HepG2 (cell line): ENCODE measurements around the gene MAPK11. TPM values are rescaled to one million over a fixed set of nuclear protein-coding genes. Genes with fewer than 3 reads are reported as not detected.

ENCODE experiments used
- ATAC-seq: fragments of 200-7000 bp; cut with Tn5 transposase; 3 replicates; pipeline ENCODE4 v1.9.1; 2020; ENCODE audit warnings: mild to moderate bottlenecking, moderate library complexity
- BruUV-seq: library from RNA; stranded (reverse); fragments of 400-500 nt; replicated peaks from 2 replicates; lab custom pipeline; 2021; lab: Mats Ljungman, UMichigan
- CTCF ChIA-PET: fragments of 300-600 bp; formaldehyde crosslinking; extraction: SDS; loops from one replicate; lab custom pipeline; 2021; ENCODE audit warnings: low total read pairs, inconsistent platforms, low intra/inter-chr PET ratio; lab: Yijun Ruan, JAX
- POLR2A ChIA-PET: fragments of 350-600 bp; sonication (Branson Sonifier 250); formaldehyde crosslinking; loops from one replicate; lab custom pipeline; 2020; ENCODE audit warnings: antibody characterized with exemption, inconsistent platforms; lab: Yijun Ruan, JAX
- DNase-seq: peaks from one replicate; pipeline ENCODE4 v3.0.0-alpha.2; 2015; ENCODE audit warnings: low spot score
- FAIRE-seq: peaks from 3 replicates; lab custom pipeline; 2011; peaks lifted over from hg19 to GRCh38; lab: Jason Lieb, UNC
- H2AFZ ChIP-seq: one replicate; pipeline ENCODE4 v1.6.1; 2011; ENCODE audit warnings: low read length, inconsistent platforms
- H3K27ac ChIP-seq: fragments of 300-600 bp; 3 replicates; pipeline ENCODE4 v1.8.0; 2011; ENCODE audit warnings: mixed run types, mild to moderate bottlenecking, mixed read lengths, low read length, inconsistent platforms; ENCODE audit not compliant: insufficient read depth; ENCODE audit errors: extremely low read length
- H3K27me3 ChIP-seq, 2 experiments: fragments of 200-600 bp in 1 of 2; 2 replicates in 1 of 2; 3 replicates in 1 of 2; pipeline versions ENCODE4 v1.6.0 to v1.8.0; 2011; ENCODE audit warnings: low read length in 2 of 2, mild to moderate bottlenecking in 2 of 2, moderate library complexity in 2 of 2, inconsistent platforms in 1 of 2; ENCODE audit not compliant: insufficient read depth in 2 of 2, control insufficient read depth in 1 of 2
- H3K36me3 ChIP-seq, 2 experiments: fragments of 200-600 bp in 1 of 2; replicated peaks in 1 of 2; 2 replicates in 1 of 2; 3 replicates in 1 of 2; pipeline versions ENCODE4 v1.5.1 to v1.8.0; 2011; ENCODE audit warnings: low read length in 2 of 2, inconsistent platforms in 1 of 2; ENCODE audit not compliant: insufficient read depth in 2 of 2, control insufficient read depth in 1 of 2
- H3K4me1 ChIP-seq: 2 replicates; pipeline ENCODE4 v1.5.1; 2012; ENCODE audit warnings: low read length, inconsistent platforms; ENCODE audit not compliant: insufficient read depth
- H3K4me2 ChIP-seq: 2 replicates; pipeline ENCODE4 v1.6.0; 2011; ENCODE audit warnings: low read depth, low read length, inconsistent platforms
- H3K4me3 ChIP-seq, 3 experiments: fragments of 200-600 bp in 1 of 3; sonication (generic), shearing (Covaris generic) in 1 of 3; replicated peaks in 1 of 3; 2 replicates each; pipeline ENCODE4 v1.5.1; 2011 to 2016; ENCODE audit warnings: low read length in 3 of 3, inconsistent platforms in 2 of 3, low read depth in 2 of 3, mild to moderate bottlenecking in 2 of 3, control low read depth in 1 of 3, mixed read lengths in 1 of 3; ENCODE audit not compliant: insufficient read depth in 1 of 3
- H3K79me2 ChIP-seq: one replicate; pipeline ENCODE4 v1.6.1; 2011; ENCODE audit warnings: low read length, inconsistent platforms; ENCODE audit not compliant: insufficient read depth
- H3K9ac ChIP-seq: 2 replicates; pipeline ENCODE4 v1.6.0; 2011; ENCODE audit warnings: mild to moderate bottlenecking, low read depth, low read length, inconsistent platforms; ENCODE audit not compliant: insufficient read depth
- H3K9me3 ChIP-seq: 2 replicates; pipeline ENCODE4 v1.5.1; 2012; ENCODE audit warnings: mild to moderate bottlenecking, low read length
- H4K20me1 ChIP-seq: 2 replicates; pipeline ENCODE4 v1.6.0; 2011; ENCODE audit warnings: inconsistent platforms, mild to moderate bottlenecking, low read length, moderate library complexity; ENCODE audit not compliant: insufficient read depth
- HMGXB3 ChIP-seq: sonication (generic); formaldehyde crosslinking; IDR thresholded peaks from 2 replicates; pipeline ENCODE4 v1.4.0; 2020; ENCODE audit warnings: missing genetic modification reagents, borderline replicate concordance
- MNT ChIP-seq: fragments of 450-650 bp; IDR thresholded peaks from 2 replicates; pipeline ENCODE4 v1.6.1; 2016
- RXRA ChIP-seq: sonication (generic); formaldehyde crosslinking; IDR thresholded peaks from 2 replicates; pipeline ENCODE4 v1.5.1; 2020; ENCODE audit warnings: missing genetic modification reagents
- ZNF30 ChIP-seq: sonication (generic); formaldehyde crosslinking; IDR thresholded peaks from 2 replicates; pipeline ENCODE4 v1.5.0; 2020; ENCODE audit warnings: mild to moderate bottlenecking, missing genetic modification reagents
- WGBS: methylation state at CpG from one replicate; pipeline ENCODE4 v1.1.6; 2017; ENCODE audit warnings: low lambda C conversion rate; 5-methylcytosine and 5-hydroxymethylcytosine counted together
- in situ Hi-C: cut with HindIII; loops from 2 replicates; pipeline ENCODE4 v1.10.0; 2017; ENCODE audit warnings: low pct_unique_long_range_greater_than_20kb; ENCODE audit not compliant: extremely low pct_ligation_motif_present
- intact Hi-C: fragments of 100-400 bp; cut with micrococcal nuclease; formaldehyde crosslinking; loops from one replicate; pipeline ENCODE4 v1.10.0; 2022; ENCODE audit not compliant: unreplicated experiment
- polyA plus RNA-seq, 8 experiments: library from polyadenylated mRNA; depleted of rRNA in 3 of 8; stranded (reverse) in 7 of 8; unstranded in 1 of 8; fragments of >200 nt; fragmentation: Illumina TruSeq in 4 of 8; extraction: Trizol in 4 of 8; gene quantifications; 2 replicates each; pipeline versions ENCODE4 v1.2.1 to v1.2.3, GENCODE V29; 2011 to 2016; ENCODE audit warnings: low read depth in 4 of 8, missing spikeins in 1 of 8, mixed read lengths in 1 of 8; ENCODE audit not compliant: insufficient read depth in 1 of 8
- total RNA-seq, 5 experiments: library from RNA; depleted of rRNA; stranded (reverse); fragments of >200 nt; fragmentation: Illumina TruSeq; extraction: Trizol; gene quantifications; 2 replicates each; pipeline ENCODE4 v1.2.3, GENCODE V29; 2016; ENCODE audit warnings: low read depth in 1 of 5

The MAPK11 gene
- total and polyA plus RNA-seq, 2 of the 13 experiments (the other 11 are each of a cell fraction or from before 2014, with no cell fraction given): 0.15 to 0.17 TPM

GRCh38 chr22:50264104-50264745, 6.0 kb downstream of the MAPK11 start:
- DNase-seq (no peak), ATAC-seq (no peak), FAIRE-seq (no peak)
- peaks cover 41% of the 10 kb centered on the region for H3K4me1 ChIP-seq
- H3K27ac ChIP-seq: no peak overlapping the region
- H3K4me3 ChIP-seq: no peak overlapping the region
- H4K20me1 ChIP-seq: peaks cover 2% of the 10 kb centered on the region; the same call in 1 of the 2 replicates
- H3K79me2 ChIP-seq: no peaks in the 10 kb centered on the region
- H3K9ac ChIP-seq: no peak overlapping the region
- TF ChIP-seq ZNF30 (no peak), MNT (peak; percentile 19; the same call in 1 of the 2 replicates)
- peaks cover 14 to 51% of the 10 kb centered on the region in 2 experiments for H3K27me3 ChIP-seq
- H3K4me2 ChIP-seq: no peak overlapping the region
- no peak overlapping the region for H2AFZ ChIP-seq
- H3K9me3 ChIP-seq: no peaks in the 10 kb centered on the region
- WGBS: 58% methylated on average over 3 of the region's 15 CpGs
- ChIA-PET POLR2A (interaction anchor here (2.4 kb wide), 1 partner anchor 13 kb away, joined by 9 read pairs; the partner anchor contains the start of gene HDAC10), CTCF (no interaction called here)
- intact Hi-C loops: no loop called here
- BruUV-seq: no TSS peak
- no peaks in the 10 kb centered on the region for H3K36me3 ChIP-seq
- in situ Hi-C loops: no loop called here

GRCh38 chr22:50262973-50263617, 7.1 kb downstream of the MAPK11 start:
- no peak overlapping the region for H2AFZ ChIP-seq
- no peaks in the 10 kb centered on the region for H4K20me1 ChIP-seq
- no peak for ATAC-seq
- no TSS peak for BruUV-seq
- WGBS: 7% methylated on average over 9 of the region's 9 CpGs
- H3K27me3 ChIP-seq: peaks cover 12 to 39% of the 10 kb centered on the region in 2 experiments; a peak in 4 of 5 replicates
- peak overlapping the region; percentile 80 for H3K4me2 ChIP-seq
- intact Hi-C loops: no loop called here
- no peak for FAIRE-seq
- no peak overlapping the region; the same call in 1 of the 2 replicates for H3K9ac ChIP-seq
- POLR2A ChIA-PET: interaction anchor here (1.1 to 2.4 kb wide), 7 partner anchors 9 to 283 kb away, joined by 3 to 10 read pairs (median 5); partner anchors contain the start of genes HDAC10, KLHDC7B, PLXNB2 and TUBGCP6
- peak overlapping the region in 2 of 3 experiments; percentile 22 to 71; a peak in 3 of 6 replicates for H3K4me3 ChIP-seq
- CTCF ChIA-PET: no interaction called here
- in situ Hi-C loops: no loop called here
- peaks cover 38% of the 10 kb centered on the region for H3K4me1 ChIP-seq
- TF ChIP-seq HMGXB3 (CRISPR knock-in tag) (no peak), RXRA (CRISPR knock-in tag) (peak; percentile 10; the same call in 1 of the 2 replicates)
- no peaks in the 10 kb centered on the region for H3K36me3 ChIP-seq
- no peaks in the 10 kb centered on the region for H3K9me3 ChIP-seq
- DNase-seq: no peak
- H3K79me2 ChIP-seq: no peaks in the 10 kb centered on the region
- H3K27ac ChIP-seq: no peak overlapping the region
